ENCODE data around the gene HHATL.

DNA sequence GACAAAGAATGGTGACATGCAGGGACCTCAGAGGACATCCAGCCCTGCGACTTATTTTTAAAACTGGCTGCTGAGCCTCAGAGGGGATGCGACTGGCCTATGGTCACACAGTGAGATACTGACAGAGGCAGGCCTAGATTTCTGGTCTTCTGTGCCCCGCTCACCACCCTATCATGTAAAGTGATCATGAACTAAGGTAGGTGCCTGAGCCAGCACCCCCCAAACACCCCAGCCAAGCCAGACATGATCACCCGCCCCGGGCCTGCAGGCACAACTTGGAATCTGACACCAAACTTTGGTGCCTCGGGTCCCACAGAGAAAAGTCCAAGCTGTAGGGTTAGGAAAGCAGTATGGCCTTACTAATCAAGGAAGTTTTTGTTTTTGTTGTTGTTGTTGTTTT, 33.9 kb upstream of the HHATL start:
- no peak for TF ChIP-seq EZH2 (IDR thresholded peaks at IDR 0.05; ENCODE audit: borderline replicate concordance, low read depth, low read length, poor library complexity, severe bottlenecking)
- TF ChIP-seq, protein P1, sequence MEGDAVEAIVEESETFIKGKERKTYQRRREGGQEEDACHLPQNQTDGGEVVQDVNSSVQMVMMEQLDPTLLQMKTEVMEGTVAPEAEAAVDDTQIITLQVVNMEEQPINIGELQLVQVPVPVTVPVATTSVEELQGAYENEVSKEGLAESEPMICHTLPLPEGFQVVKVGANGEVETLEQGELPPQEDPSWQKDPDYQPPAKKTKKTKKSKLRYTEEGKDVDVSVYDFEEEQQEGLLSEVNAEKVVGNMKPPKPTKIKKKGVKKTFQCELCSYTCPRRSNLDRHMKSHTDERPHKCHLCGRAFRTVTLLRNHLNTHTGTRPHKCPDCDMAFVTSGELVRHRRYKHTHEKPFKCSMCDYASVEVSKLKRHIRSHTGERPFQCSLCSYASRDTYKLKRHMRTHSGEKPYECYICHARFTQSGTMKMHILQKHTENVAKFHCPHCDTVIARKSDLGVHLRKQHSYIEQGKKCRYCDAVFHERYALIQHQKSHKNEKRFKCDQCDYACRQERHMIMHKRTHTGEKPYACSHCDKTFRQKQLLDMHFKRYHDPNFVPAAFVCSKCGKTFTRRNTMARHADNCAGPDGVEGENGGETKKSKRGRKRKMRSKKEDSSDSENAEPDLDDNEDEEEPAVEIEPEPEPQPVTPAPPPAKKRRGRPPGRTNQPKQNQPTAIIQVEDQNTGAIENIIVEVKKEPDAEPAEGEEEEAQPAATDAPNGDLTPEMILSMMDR (conservative IDR thresholded peaks at IDR 0.05; ENCODE audit: low read depth, low read length), result no peak
